ACC112 (cell line): ENCODE data around the gene TPCN1.

Experiments
- H2AFZ ChIP-seq: fragments of 200-600 bp; sonication (generic); one replicate; pipeline ENCODE4 v1.6.0; 2017; ENCODE audit warnings: antibody characterized with exemption, low read length; ENCODE audit not compliant: unreplicated experiment
- H3K27ac ChIP-seq: fragments of 200-600 bp; sonication (generic); 2 replicates; pipeline ENCODE4 v1.5.1; 2014; ENCODE audit warnings: low read depth, mild to moderate bottlenecking, antibody characterized with exemption, low read length, moderate library complexity
- H3K27me3 ChIP-seq: fragments of 200-600 bp; sonication (generic); 2 replicates; pipeline ENCODE4 v1.6.1; 2014; ENCODE audit warnings: mild to moderate bottlenecking, antibody characterized with exemption, low read length, moderate library complexity, mixed read lengths; ENCODE audit not compliant: insufficient read depth
- H3K36me3 ChIP-seq: fragments of 200-600 bp; sonication (generic); 2 replicates; pipeline ENCODE4 v1.6.1; 2016; ENCODE audit warnings: mild to moderate bottlenecking, antibody characterized with exemption, low read length, moderate library complexity, mixed read lengths; ENCODE audit not compliant: insufficient read depth
- H3K4me1 ChIP-seq: fragments of 200-600 bp; sonication (generic); one replicate; pipeline ENCODE4 v1.6.1; 2016; ENCODE audit warnings: low read length, mixed read lengths; ENCODE audit not compliant: insufficient read depth, unreplicated experiment, control insufficient read depth
- H3K4me3 ChIP-seq: fragments of 200-600 bp; sonication (generic); 2 replicates; pipeline ENCODE4 v1.5.1; 2014; ENCODE audit warnings: mild to moderate bottlenecking, low read depth, low read length
- H3K79me2 ChIP-seq: fragments of 200-600 bp; sonication (generic); one replicate; pipeline ENCODE4 v1.6.0; 2016; ENCODE audit warnings: low read length; ENCODE audit not compliant: control insufficient read depth, unreplicated experiment, insufficient read depth

TPCN1 gene

GRCh38 chr12:113274848-113275247 lies 53.6 kb downstream of the TPCN1 start:
- Histone ChIP-seq H3K27me3 (no peaks in the 10 kb centered on the region), H3K79me2 (no peaks in the 10 kb centered on the region), H3K36me3 (no peaks in the 10 kb centered on the region; the same call in 1 of the 2 replicates), H2AFZ (no peak overlapping the region), H3K27ac (no peak overlapping the region), H3K4me3 (no peak overlapping the region), H3K4me1 (peaks cover 19% of the 10 kb centered on the region)

DNA sequence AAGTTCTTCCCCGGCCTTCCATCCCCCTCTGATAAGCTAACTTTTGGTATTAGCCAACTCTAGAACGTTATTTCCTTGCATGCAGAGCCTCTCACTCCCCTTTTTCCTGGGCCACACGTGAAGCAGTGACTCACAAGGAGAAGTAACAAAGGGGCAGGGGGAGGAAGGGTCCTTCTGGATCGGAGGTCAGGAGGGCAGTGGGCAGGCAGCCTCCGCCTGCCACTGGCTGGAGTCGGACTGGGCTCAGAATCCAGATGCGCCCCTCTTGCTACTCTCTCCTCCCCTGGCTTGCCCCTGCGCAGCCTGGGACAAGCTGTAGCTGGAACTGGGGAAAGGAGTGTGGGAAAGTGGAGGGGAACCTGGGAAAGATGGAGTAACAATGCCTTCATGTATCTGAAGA lies 55.0 kb downstream of the TPCN1 start:
- Histone ChIP-seq H3K27ac (no peak overlapping the region), H3K79me2 (no peaks in the 10 kb centered on the region), H3K36me3 (no peaks in the 10 kb centered on the region; the same call in 1 of the 2 replicates), H3K27me3 (no peaks in the 10 kb centered on the region), H3K4me3 (no peak overlapping the region), H3K4me1 (peaks cover 14% of the 10 kb centered on the region), H2AFZ (no peak overlapping the region)

- no peaks in the 10 kb centered on the region; the same call in 1 of the 2 replicates for H3K36me3 ChIP-seq
Measured at GRCh38 chr12:113276946-113277500, 55.8 kb downstream of the TPCN1 start.

GRCh38 chr12:113277511-113277910 lies 56.2 kb downstream of the TPCN1 start:
- Histone ChIP-seq H3K27ac (no peak overlapping the region), H2AFZ (no peak overlapping the region), H3K27me3 (no peaks in the 10 kb centered on the region), H3K4me1 (peaks cover 2% of the 10 kb centered on the region), H3K79me2 (no peaks in the 10 kb centered on the region), H3K36me3 (no peaks in the 10 kb centered on the region; the same call in 1 of the 2 replicates), H3K4me3 (no peak overlapping the region)

More at GRCh38 chr12:113276946-113277500, 55.8 kb downstream of the TPCN1 start:
- H3K4me1 ChIP-seq: peaks cover 7% of the 10 kb centered on the region
- H2AFZ ChIP-seq: no peak overlapping the region
- no peaks in the 10 kb centered on the region for H3K27me3 ChIP-seq
- H3K27ac ChIP-seq: no peak overlapping the region
- H3K79me2 ChIP-seq: no peaks in the 10 kb centered on the region
- no peak overlapping the region for H3K4me3 ChIP-seq

- no peak overlapping the region for H3K27ac ChIP-seq
- H3K79me2 ChIP-seq: no peaks in the 10 kb centered on the region
- H3K36me3 ChIP-seq: no peaks in the 10 kb centered on the region; the same call in 1 of the 2 replicates
Measured at GRCh38 chr12:113278141-113278540, 56.9 kb downstream of the TPCN1 start.

GRCh38 chr12:113278633-113279032 lies 57.4 kb downstream of the TPCN1 start:
- no peak overlapping the region for H3K27ac ChIP-seq
- H3K79me2 ChIP-seq: no peaks in the 10 kb centered on the region
- H2AFZ ChIP-seq: no peak overlapping the region
- H3K36me3 ChIP-seq: no peaks in the 10 kb centered on the region
- H3K27me3 ChIP-seq: no peaks in the 10 kb centered on the region
- no peaks in the 10 kb centered on the region for H3K4me1 ChIP-seq
- H3K4me3 ChIP-seq: no peak overlapping the region

More at GRCh38 chr12:113278141-113278540, 56.9 kb downstream of the TPCN1 start:
- Histone ChIP-seq H3K4me1 (no peaks in the 10 kb centered on the region), H2AFZ (no peak overlapping the region), H3K4me3 (no peak overlapping the region), H3K27me3 (no peaks in the 10 kb centered on the region)

DNA sequence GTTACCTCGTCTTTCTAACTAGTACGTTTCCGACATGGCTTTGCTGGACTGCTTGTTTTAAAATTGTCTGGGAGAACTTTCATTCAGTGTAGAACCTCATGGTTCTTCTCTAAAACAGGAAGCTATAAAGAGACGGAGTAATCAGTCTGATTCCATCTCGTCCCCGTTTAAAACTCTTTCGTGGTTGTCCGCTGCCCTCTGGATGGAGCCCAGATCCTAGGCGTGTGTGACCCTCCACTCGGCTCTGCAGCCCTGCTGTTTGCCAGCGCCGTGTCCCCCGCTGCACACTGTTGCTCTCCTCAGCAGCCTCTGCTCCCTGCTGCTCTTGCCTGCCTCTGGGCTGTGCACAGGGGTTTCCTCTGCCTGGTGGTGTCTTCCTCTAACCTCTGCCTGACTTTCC lies 63.5 kb downstream of the TPCN1 start:
- no peaks in the 10 kb centered on the region for H3K36me3 ChIP-seq
- H3K27ac ChIP-seq: no peak overlapping the region
- H3K4me3 ChIP-seq: no peak overlapping the region
- H3K79me2 ChIP-seq: no peaks in the 10 kb centered on the region
- no peak overlapping the region for H2AFZ ChIP-seq
- no peaks in the 10 kb centered on the region for H3K4me1 ChIP-seq
- no peaks in the 10 kb centered on the region for H3K27me3 ChIP-seq

DNA sequence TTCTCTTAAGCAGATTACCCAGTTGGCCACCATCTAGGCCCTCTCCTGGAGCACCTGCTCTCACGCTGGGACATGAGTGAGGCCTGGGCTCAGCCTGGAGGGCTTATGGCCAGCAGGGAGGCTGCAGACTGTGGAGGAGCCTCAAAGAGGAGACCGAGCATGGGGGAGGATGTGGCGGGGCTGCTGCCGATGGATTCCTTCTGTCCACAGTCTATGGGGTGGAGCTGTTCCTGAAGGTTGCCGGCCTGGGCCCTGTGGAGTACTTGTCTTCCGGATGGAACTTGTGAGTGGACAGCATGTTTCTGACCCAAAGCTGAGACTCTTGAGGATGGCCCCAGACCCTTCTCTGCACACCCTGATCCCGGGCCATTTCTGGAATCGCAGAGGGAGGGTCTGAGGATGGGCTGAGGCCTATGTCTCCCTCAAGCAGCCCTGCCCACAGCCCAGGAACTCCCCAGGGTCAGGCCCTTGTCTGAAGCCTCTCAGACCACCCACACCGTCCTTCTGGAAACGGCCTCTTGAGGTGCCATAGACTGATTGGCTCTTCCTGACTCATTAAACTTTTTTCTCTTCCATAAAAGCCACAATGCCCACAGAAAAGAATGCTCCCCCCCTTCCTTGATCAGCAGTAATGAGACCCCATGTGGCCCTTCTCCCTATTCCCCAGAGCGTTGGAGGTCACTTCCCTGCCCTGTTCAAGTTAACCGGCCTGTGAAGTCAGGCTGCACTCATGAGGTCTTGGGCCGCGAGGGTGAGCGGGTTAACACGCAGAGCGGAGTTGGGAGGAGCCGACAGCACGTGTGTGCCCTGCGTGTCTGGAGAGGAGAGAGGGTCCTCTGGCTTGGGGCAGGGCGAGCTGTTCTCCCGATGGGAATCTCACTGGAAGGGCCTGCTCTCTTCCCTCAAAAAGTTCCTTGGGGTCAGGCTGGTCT lies 64.7 kb downstream of the TPCN1 start:
- no peak overlapping the region for H3K27ac ChIP-seq
- no peak overlapping the region for H3K4me3 ChIP-seq
- no peaks in the 10 kb centered on the region for H3K4me1 ChIP-seq
- H3K79me2 ChIP-seq: no peaks in the 10 kb centered on the region
- H3K27me3 ChIP-seq: no peaks in the 10 kb centered on the region
- no peak overlapping the region for H2AFZ ChIP-seq
- no peaks in the 10 kb centered on the region for H3K36me3 ChIP-seq

DNA sequence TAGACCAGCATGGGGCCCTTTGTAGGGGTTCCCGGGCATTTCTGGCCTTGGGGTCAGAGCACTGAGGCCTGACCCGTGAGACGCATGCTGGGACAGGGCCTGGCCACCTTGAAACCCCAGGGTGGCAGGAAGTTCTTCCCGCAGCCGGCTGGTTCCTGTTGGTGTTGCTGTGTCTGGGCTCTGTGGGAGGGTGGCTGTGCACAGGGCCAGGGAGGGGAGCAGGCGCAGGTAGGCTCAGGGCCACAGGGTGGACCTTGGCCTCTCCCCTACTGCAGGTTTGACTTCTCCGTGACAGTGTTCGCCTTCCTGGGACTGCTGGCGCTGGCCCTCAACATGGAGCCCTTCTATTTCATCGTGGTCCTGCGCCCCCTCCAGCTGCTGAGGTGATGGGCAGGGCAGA lies 65.4 kb downstream of the TPCN1 start:
- H2AFZ ChIP-seq: no peak overlapping the region
- H3K36me3 ChIP-seq: no peaks in the 10 kb centered on the region
- H3K27ac ChIP-seq: no peak overlapping the region
- H3K4me3 ChIP-seq: no peak overlapping the region
- no peaks in the 10 kb centered on the region for H3K27me3 ChIP-seq
- no peaks in the 10 kb centered on the region for H3K79me2 ChIP-seq
- H3K4me1 ChIP-seq: peaks cover 3% of the 10 kb centered on the region

DNA sequence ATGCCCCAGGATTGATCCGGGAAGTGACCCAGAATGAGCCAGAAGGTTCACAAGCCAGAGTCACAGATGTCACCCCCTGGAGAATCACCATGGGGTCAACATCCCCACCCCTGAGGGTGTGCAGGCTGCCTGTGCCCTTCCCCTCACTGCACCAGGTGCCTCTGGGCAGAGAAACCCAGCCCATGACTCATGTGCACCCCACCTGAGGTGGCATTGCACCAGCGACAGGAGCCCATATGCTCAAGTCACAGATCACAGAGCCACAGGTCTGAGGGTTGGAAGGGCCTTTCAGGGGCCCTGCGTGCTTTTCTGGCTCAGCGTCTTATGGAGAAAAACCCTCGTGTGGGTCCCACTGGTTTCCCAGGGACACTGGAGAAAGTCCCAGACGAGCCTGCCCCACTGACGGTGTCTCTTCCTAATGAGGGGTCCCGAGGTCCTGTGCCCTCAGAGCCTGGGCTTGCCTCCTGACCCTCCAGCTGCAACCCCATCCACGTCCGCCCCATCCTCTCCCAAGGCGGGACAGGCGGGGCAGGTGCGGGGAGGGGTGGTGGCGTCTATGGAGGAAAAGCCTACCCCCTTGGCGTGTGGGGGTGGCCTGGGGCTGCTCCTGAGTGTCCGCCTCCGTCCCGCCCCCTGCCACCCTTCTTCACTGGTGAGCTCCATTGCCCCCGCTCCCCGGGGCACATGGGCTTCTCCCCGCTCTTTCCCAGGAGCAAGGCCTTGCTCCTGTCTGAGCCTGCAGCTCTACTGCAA lies 66.1 kb downstream of the TPCN1 start:
- Histone ChIP-seq H3K36me3 (no peaks in the 10 kb centered on the region), H2AFZ (no peak overlapping the region)

More for the DNA sequence above, 66.1 kb downstream of the TPCN1 start:
- H3K79me2 ChIP-seq: no peaks in the 10 kb centered on the region
- no peaks in the 10 kb centered on the region for H3K27me3 ChIP-seq
- H3K4me3 ChIP-seq: no peak overlapping the region
- H3K4me1 ChIP-seq: peaks cover 9% of the 10 kb centered on the region
- no peak overlapping the region for H3K27ac ChIP-seq
